WTC11 (cell line): Measurements from ENCODE around the gene MRC1.

Experiments
- CTCF ChIP-seq: fragments of 200-600 bp; IDR thresholded peaks from 2 replicates; pipeline ENCODE4 v1.8.0; 2022; ENCODE audit warnings: antibody characterized with exemption
- NR2C2 ChIP-seq: sonication (generic); formaldehyde crosslinking; IDR thresholded peaks from 2 replicates; pipeline ENCODE4 v1.8.0; 2022; ENCODE audit warnings: mild to moderate bottlenecking, missing genetic modification reagents
- PREB ChIP-seq: sonication (generic); formaldehyde crosslinking; IDR thresholded peaks from 2 replicates; pipeline ENCODE4 v1.8.1; 2022; ENCODE audit warnings: mild to moderate bottlenecking, missing genetic modification reagents, moderate library complexity, borderline replicate concordance
- TEAD1 ChIP-seq: sonication (generic); formaldehyde crosslinking; IDR thresholded peaks from 2 replicates; pipeline ENCODE4 v1.8.0; 2022; ENCODE audit warnings: mild to moderate bottlenecking, missing genetic modification reagents
- TF ChIP-seq, protein P1 (sequence below): sonication (generic); formaldehyde crosslinking; IDR thresholded peaks from 2 replicates; pipeline ENCODE4 v1.8.1; 2022; ENCODE audit warnings: low read depth, missing genetic modification reagents, borderline replicate concordance
- TF ChIP-seq, protein P2 (sequence below): sonication (generic); formaldehyde crosslinking; conservative IDR thresholded peaks from 2 replicates; pipeline ENCODE4 v1.8.1; 2023; ENCODE audit warnings: mild to moderate bottlenecking, low read depth, missing genetic modification reagents, moderate library complexity

GRCh38 chr10:17867056-17867455, 57.9 kb downstream of the MRC1 start:
- TF ChIP-seq CTCF: no peak
- no peak for TF ChIP-seq TEAD1 (CRISPR knock-in tag)
- TF ChIP-seq, protein P1, sequence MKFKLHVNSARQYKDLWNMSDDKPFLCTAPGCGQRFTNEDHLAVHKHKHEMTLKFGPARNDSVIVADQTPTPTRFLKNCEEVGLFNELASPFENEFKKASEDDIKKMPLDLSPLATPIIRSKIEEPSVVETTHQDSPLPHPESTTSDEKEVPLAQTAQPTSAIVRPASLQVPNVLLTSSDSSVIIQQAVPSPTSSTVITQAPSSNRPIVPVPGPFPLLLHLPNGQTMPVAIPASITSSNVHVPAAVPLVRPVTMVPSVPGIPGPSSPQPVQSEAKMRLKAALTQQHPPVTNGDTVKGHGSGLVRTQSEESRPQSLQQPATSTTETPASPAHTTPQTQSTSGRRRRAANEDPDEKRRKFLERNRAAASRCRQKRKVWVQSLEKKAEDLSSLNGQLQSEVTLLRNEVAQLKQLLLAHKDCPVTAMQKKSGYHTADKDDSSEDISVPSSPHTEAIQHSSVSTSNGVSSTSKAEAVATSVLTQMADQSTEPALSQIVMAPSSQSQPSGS (CRISPR knock-in tag): no peak
- TF ChIP-seq, protein P2, sequence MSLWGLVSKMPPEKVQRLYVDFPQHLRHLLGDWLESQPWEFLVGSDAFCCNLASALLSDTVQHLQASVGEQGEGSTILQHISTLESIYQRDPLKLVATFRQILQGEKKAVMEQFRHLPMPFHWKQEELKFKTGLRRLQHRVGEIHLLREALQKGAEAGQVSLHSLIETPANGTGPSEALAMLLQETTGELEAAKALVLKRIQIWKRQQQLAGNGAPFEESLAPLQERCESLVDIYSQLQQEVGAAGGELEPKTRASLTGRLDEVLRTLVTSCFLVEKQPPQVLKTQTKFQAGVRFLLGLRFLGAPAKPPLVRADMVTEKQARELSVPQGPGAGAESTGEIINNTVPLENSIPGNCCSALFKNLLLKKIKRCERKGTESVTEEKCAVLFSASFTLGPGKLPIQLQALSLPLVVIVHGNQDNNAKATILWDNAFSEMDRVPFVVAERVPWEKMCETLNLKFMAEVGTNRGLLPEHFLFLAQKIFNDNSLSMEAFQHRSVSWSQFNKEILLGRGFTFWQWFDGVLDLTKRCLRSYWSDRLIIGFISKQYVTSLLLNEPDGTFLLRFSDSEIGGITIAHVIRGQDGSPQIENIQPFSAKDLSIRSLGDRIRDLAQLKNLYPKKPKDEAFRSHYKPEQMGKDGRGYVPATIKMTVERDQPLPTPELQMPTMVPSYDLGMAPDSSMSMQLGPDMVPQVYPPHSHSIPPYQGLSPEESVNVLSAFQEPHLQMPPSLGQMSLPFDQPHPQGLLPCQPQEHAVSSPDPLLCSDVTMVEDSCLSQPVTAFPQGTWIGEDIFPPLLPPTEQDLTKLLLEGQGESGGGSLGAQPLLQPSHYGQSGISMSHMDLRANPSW (CRISPR knock-in tag): no peak
- no peak for TF ChIP-seq PREB (CRISPR knock-in tag)
- TF ChIP-seq NR2C2 (CRISPR knock-in tag): no peak
